Measurements from ENCODE around the gene ACTR6. TPM values are rescaled to one million over a fixed set of nuclear protein-coding genes. Genes with fewer than 3 reads are reported as not detected.

Gene ACTR6
- 10 to 100 TPM; 28.8 to 39.2 (median 35.3) TPM for total RNA-seq
- 43.6 TPM for total RNA-seq (2013)
- total RNA-seq, result 16.1 to 51.1 (median 33.0) reads per million in 29 experiments

GRCh38 chr12:100200463-100201181 is at the start of gene ACTR6:
TSS of gene ACTR6 (plus strand) at chr12:100200815. CDS start at chr12:100200852, 37 bp downstream.
- Histone ChIP-seq H3K4me1 (ENCODE audit: control insufficient read depth in 1 of 2, extremely low read depth in 1 of 2, insufficient read depth in 2 of 2, low read length in 2 of 2) (peaks cover 10 to 36% of the 10 kb centered on the region in 2 experiments), H3K9me3 (no peaks in the 10 kb centered on the region), H3K27me3 (replicated peaks in 1 of 2; ENCODE audit: control insufficient read depth in 2 of 2, extremely low read depth in 1 of 2, insufficient read depth in 2 of 2, low read length in 1 of 2) (no peaks in the 10 kb centered on the region), H3K36me3 (ENCODE audit: control insufficient read depth in 2 of 2, extremely low read depth in 1 of 2, insufficient read depth in 1 of 2, low read length in 1 of 2) (peaks cover 0 to 6% of the 10 kb centered on the region in 2 donors), H3K27ac (ENCODE audit: low read length) (peak within 1 kb of the TSS; percentile 93), H3K4me3 (ENCODE audit: control insufficient read depth in 1 of 2, extremely low read depth in 1 of 2, low read length in 1 of 2) (peak within 1 kb of the TSS; percentile 76 to 93)
- peaks cover 4% of the 10 kb centered on the region for H3K36me3 Mint-ChIP-seq
- no peaks in the 10 kb centered on the region for H3K27me3 Mint-ChIP-seq
- peaks cover 43 to 50% (median 43%) of the 10 kb centered on the region in 3 donors for H3K4me1 Mint-ChIP-seq
- CTCF ChIA-PET, result interaction anchor here in 1 of 2 donors (0.6 to 1.7 kb wide), 6 partner anchors 23 to 1566 kb away, joined by 3 to 11 read pairs (median 7); partner anchors contain the start of genes DEPDC4 and SCYL2
- H3K27ac Mint-ChIP-seq, result peak within 1 kb of the TSS; percentile 98 to 99
- 2% methylated on average over 28 of the region's 38 CpGs for WGBS (ENCODE audit: insufficient coverage)
- POLR2A ChIA-PET, result interaction anchor here (0.5 to 1.0 kb wide), 7 partner anchors 8 to 113 kb away, joined by 3 to 7 read pairs (median 3); partner anchors contain the start of genes DEPDC4 (in 1 of the 2) and SCYL2 (in 1 of the 2)
- DNase-seq (peak; percentile 96 to 99 (median 98)), ATAC-seq (replicated peaks in 1 of 4) (peak; percentile 84 to 88 (median 86))
- H3K4me3 Mint-ChIP-seq, result peak within 1 kb of the TSS; percentile 98 to 99 (median 99)
- no peaks in the 10 kb centered on the region for H3K9me3 Mint-ChIP-seq

- no peak for DNase-seq
- no peaks in the 10 kb centered on the region for H3K36me3 ChIP-seq (ENCODE audit: control insufficient read depth in 2 of 2, extremely low read depth in 1 of 2, insufficient read depth in 1 of 2, low read length in 1 of 2)
- CTCF ChIA-PET, result interaction anchor here in 1 of 2 donors (0.6 kb wide), 1 partner anchor 27 kb away, joined by 3 read pairs; no protein-coding TSS in a partner anchor
- POLR2A ChIA-PET, result interaction anchor here in 1 of 2 donors (0.6 kb wide), 1 partner anchor 16 kb away, joined by 4 read pairs; no protein-coding TSS in a partner anchor
- WGBS (ENCODE audit: insufficient coverage), result no CpG with 5 or more reads among the region's 2 CpGs
- H3K27me3 ChIP-seq (replicated peaks in 1 of 2; ENCODE audit: control insufficient read depth in 2 of 2, extremely low read depth in 1 of 2, insufficient read depth in 2 of 2, low read length in 1 of 2), result peaks cover 0 to 2% of the 10 kb centered on the region in 2 experiments
- Mint-ChIP-seq H3K27ac (no peak overlapping the region), H3K4me1 (peaks cover 0 to 6% (median 5%) of the 10 kb centered on the region in 3 donors), H3K9me3 (no peaks in the 10 kb centered on the region), H3K27me3 (no peaks in the 10 kb centered on the region), H3K4me3 (no peak overlapping the region), H3K36me3 (no peaks in the 10 kb centered on the region)
- no peak for ATAC-seq (replicated peaks in 1 of 4)
- no peaks in the 10 kb centered on the region for H3K9me3 ChIP-seq
- H3K4me1 ChIP-seq (ENCODE audit: control insufficient read depth in 1 of 2, extremely low read depth in 1 of 2, insufficient read depth in 2 of 2, low read length in 2 of 2), result peaks cover 0 to 8% of the 10 kb centered on the region in 2 experiments
- no peak overlapping the region for H3K27ac ChIP-seq (ENCODE audit: low read length)
- no peak overlapping the region for H3K4me3 ChIP-seq (ENCODE audit: control insufficient read depth in 1 of 2, extremely low read depth in 1 of 2, low read length in 1 of 2)
These were observed 48.8 kb upstream of the ACTR6 start for GRCh38 chr12:100151769-100152168.

GRCh38 chr12:100153131-100153530 is 47.5 kb upstream of the ACTR6 start:
- H3K9me3 Mint-ChIP-seq, result no peaks in the 10 kb centered on the region
- WGBS (ENCODE audit: insufficient coverage), result 93% methylated on average over 6 of the region's 10 CpGs

GRCh38 chr12:100154474-100155247 is 46.0 kb upstream of the ACTR6 start:
- H3K36me3 ChIP-seq (ENCODE audit: control insufficient read depth in 2 of 2, extremely low read depth in 1 of 2, insufficient read depth in 1 of 2, low read length in 1 of 2), result no peaks in the 10 kb centered on the region
- Mint-ChIP-seq H3K27ac (no peak overlapping the region), H3K36me3 (no peaks in the 10 kb centered on the region), H3K27me3 (no peaks in the 10 kb centered on the region), H3K9me3 (no peaks in the 10 kb centered on the region), H3K4me3 (no peak overlapping the region), H3K4me1 (peaks cover 0 to 6% (median 5%) of the 10 kb centered on the region in 3 donors)
- no peak overlapping the region for H3K27ac ChIP-seq (ENCODE audit: low read length)
- 60% methylated on average over 10 of the region's 15 CpGs for WGBS (ENCODE audit: insufficient coverage)
- ATAC-seq (replicated peaks in 1 of 4) (peak; percentile 66 to 76 (median 72)), DNase-seq (peak; percentile 18 to 76 (median 58))
- peaks cover 0 to 8% of the 10 kb centered on the region in 2 experiments for H3K4me1 ChIP-seq (ENCODE audit: control insufficient read depth in 1 of 2, extremely low read depth in 1 of 2, insufficient read depth in 2 of 2, low read length in 2 of 2)
- POLR2A ChIA-PET, result no interaction called here
- no peak overlapping the region for H3K4me3 ChIP-seq (ENCODE audit: control insufficient read depth in 1 of 2, extremely low read depth in 1 of 2, low read length in 1 of 2)
- H3K9me3 ChIP-seq, result no peaks in the 10 kb centered on the region
- CTCF ChIA-PET, result interaction anchor here (0.6 to 2.1 kb wide), 11 partner anchors 9 to 151 kb away, joined by 3 to 10 read pairs (median 4); partner anchors contain the start of genes ACTR6 (in 1 of the 2), DEPDC4 (in 1 of the 2) and SCYL2 (in 1 of the 2)
- H3K27me3 ChIP-seq (replicated peaks in 1 of 2; ENCODE audit: control insufficient read depth in 2 of 2, extremely low read depth in 1 of 2, insufficient read depth in 2 of 2, low read length in 1 of 2), result peaks cover 0 to 2% of the 10 kb centered on the region in 2 experiments

More at GRCh38 chr12:100153131-100153530, 47.5 kb upstream of the ACTR6 start:
- CTCF ChIA-PET, result interaction anchor here (0.5 to 2.1 kb wide), 4 partner anchors 10 to 122 kb away, joined by 3 to 10 read pairs (median 4); partner anchors contain the start of genes ACTR6 (in 1 of the 2), DEPDC4 (in 1 of the 2) and SCYL2 (in 1 of the 2)
- Histone ChIP-seq H3K9me3 (no peaks in the 10 kb centered on the region), H3K27me3 (replicated peaks in 1 of 2; ENCODE audit: control insufficient read depth in 2 of 2, extremely low read depth in 1 of 2, insufficient read depth in 2 of 2, low read length in 1 of 2) (peaks cover 0 to 2% of the 10 kb centered on the region in 2 experiments), H3K4me1 (ENCODE audit: control insufficient read depth in 1 of 2, extremely low read depth in 1 of 2, insufficient read depth in 2 of 2, low read length in 2 of 2) (peaks cover 0 to 8% of the 10 kb centered on the region in 2 experiments), H3K27ac (ENCODE audit: low read length) (no peak overlapping the region), H3K4me3 (ENCODE audit: control insufficient read depth in 1 of 2, extremely low read depth in 1 of 2, low read length in 1 of 2) (no peak overlapping the region), H3K36me3 (ENCODE audit: control insufficient read depth in 2 of 2, extremely low read depth in 1 of 2, insufficient read depth in 1 of 2, low read length in 1 of 2) (no peaks in the 10 kb centered on the region)
- DNase-seq (no peak), ATAC-seq (replicated peaks in 1 of 4) (no peak)
- H3K4me1 Mint-ChIP-seq, result peaks cover 0 to 6% (median 5%) of the 10 kb centered on the region in 3 donors
- H3K27ac Mint-ChIP-seq, result no peak overlapping the region
- H3K27me3 Mint-ChIP-seq, result no peaks in the 10 kb centered on the region
- H3K36me3 Mint-ChIP-seq, result no peaks in the 10 kb centered on the region
- POLR2A ChIA-PET, result no interaction called here
- H3K4me3 Mint-ChIP-seq, result no peak overlapping the region

GRCh38 chr12:100156731-100157426 is 43.7 kb upstream of the ACTR6 start:
- H3K9me3 ChIP-seq, result no peaks in the 10 kb centered on the region
- Mint-ChIP-seq H3K9me3 (no peaks in the 10 kb centered on the region), H3K4me3 (no peak overlapping the region), H3K4me1 (peaks cover 0 to 6% (median 5%) of the 10 kb centered on the region in 3 donors), H3K36me3 (no peaks in the 10 kb centered on the region), H3K27ac (no peak overlapping the region), H3K27me3 (no peaks in the 10 kb centered on the region)
- DNase-seq (no peak), ATAC-seq (replicated peaks in 1 of 4) (no peak)
- ChIA-PET CTCF (interaction anchor here in 1 of 2 donors (0.6 kb wide), 1 partner anchor 20 kb away, joined by 3 read pairs; no protein-coding TSS in a partner anchor), POLR2A (no interaction called here)
- H3K27me3 ChIP-seq (replicated peaks in 1 of 2; ENCODE audit: control insufficient read depth in 2 of 2, extremely low read depth in 1 of 2, insufficient read depth in 2 of 2, low read length in 1 of 2), result peaks cover 0 to 2% of the 10 kb centered on the region in 2 experiments
- H3K4me3 ChIP-seq (ENCODE audit: control insufficient read depth in 1 of 2, extremely low read depth in 1 of 2, low read length in 1 of 2), result no peak overlapping the region
- peaks cover 0 to 8% of the 10 kb centered on the region in 2 experiments for H3K4me1 ChIP-seq (ENCODE audit: control insufficient read depth in 1 of 2, extremely low read depth in 1 of 2, insufficient read depth in 2 of 2, low read length in 2 of 2)
- no peak overlapping the region for H3K27ac ChIP-seq (ENCODE audit: low read length)
- no peaks in the 10 kb centered on the region for H3K36me3 ChIP-seq (ENCODE audit: control insufficient read depth in 2 of 2, extremely low read depth in 1 of 2, insufficient read depth in 1 of 2, low read length in 1 of 2)
- 90% methylated on average over 6 of the region's 11 CpGs for WGBS (ENCODE audit: insufficient coverage)
